ENCODE results near the gene TMEM158.

TMEM158 gene

GRCh38 chr3:45188719-45189659 is 37.1 kb downstream of the TMEM158 start:
- no peak overlapping the region for H2AFZ ChIP-seq (ENCODE audit: low read depth, low read length)
- no peak overlapping the region for H3K4ac ChIP-seq (ENCODE audit: low read depth in 1 of 2, low read length in 2 of 2)
- no peak overlapping the region for H3K9ac ChIP-seq (ENCODE audit: low read length)
- no peak overlapping the region for H3K18ac ChIP-seq (ENCODE audit: low read depth in 1 of 2, low read length in 2 of 2)
- H3K14ac ChIP-seq (ENCODE audit: low read length in 2 of 2) = no peak overlapping the region
- no peak overlapping the region for H3K23ac ChIP-seq (ENCODE audit: low read length in 2 of 2)
- H3K27me3 ChIP-seq (ENCODE audit: control insufficient read depth in 1 of 2, insufficient read depth in 1 of 2, low read length in 2 of 2) = no peaks in the 10 kb centered on the region
- H3K9me3 ChIP-seq (ENCODE audit: control insufficient read depth, low read length) = no peaks in the 10 kb centered on the region
- no peak overlapping the region for H2BK5ac ChIP-seq (ENCODE audit: low read depth, low read length, poor library complexity, severe bottlenecking)
- no peak overlapping the region for H3K27ac ChIP-seq (ENCODE audit: low read length, poor library complexity, severe bottlenecking)
- H3K4me2 ChIP-seq (ENCODE audit: low read length, poor library complexity, severe bottlenecking) = no peak overlapping the region
- H3K4me3 ChIP-seq (ENCODE audit: insufficient read depth in 1 of 2, low read depth in 1 of 2, low read length in 2 of 2) = no peak overlapping the region
- WGBS = 92% methylated on average over 8 of the region's 8 CpGs
- no peaks in the 10 kb centered on the region for H3K36me3 ChIP-seq (ENCODE audit: control insufficient read depth in 1 of 2, insufficient read depth in 2 of 2, low read depth in 1 of 2, low read length in 2 of 2)
- no peak overlapping the region for H4K91ac ChIP-seq (ENCODE audit: low read length)
- no peak overlapping the region for H2BK12ac ChIP-seq (ENCODE audit: low read length in 2 of 2)
- H3K79me1 ChIP-seq (replicated peaks; ENCODE audit: low read length, poor library complexity, severe bottlenecking) = no peaks in the 10 kb centered on the region
- peak; percentile 19 for DNase-seq
- no peaks in the 10 kb centered on the region for H3K4me1 ChIP-seq (ENCODE audit: control insufficient read depth, insufficient read depth, low read depth, low read length)
- no peak overlapping the region for H4K8ac ChIP-seq (ENCODE audit: low read length)
- H2BK120ac ChIP-seq (ENCODE audit: low read depth, low read length) = no peak overlapping the region
- H2AK5ac ChIP-seq (ENCODE audit: low read length, severe bottlenecking) = no peak overlapping the region
- no peak overlapping the region for H2BK15ac ChIP-seq (ENCODE audit: low read depth, poor library complexity, severe bottlenecking)

- H3K14ac ChIP-seq (ENCODE audit: low read length in 2 of 2) = no peak overlapping the region
- H3K27me3 ChIP-seq (ENCODE audit: control insufficient read depth in 1 of 2, insufficient read depth in 1 of 2, low read length in 2 of 2) = no peaks in the 10 kb centered on the region
- no peak overlapping the region for H2AK5ac ChIP-seq (ENCODE audit: low read length, severe bottlenecking)
- no peak overlapping the region for H2BK120ac ChIP-seq (ENCODE audit: low read depth, low read length)
- no peak overlapping the region for H2BK15ac ChIP-seq (ENCODE audit: low read depth, poor library complexity, severe bottlenecking)
- no peaks in the 10 kb centered on the region for H3K9me3 ChIP-seq (ENCODE audit: control insufficient read depth, low read length)
- H4K91ac ChIP-seq (ENCODE audit: low read length) = no peak overlapping the region
- H2AFZ ChIP-seq (ENCODE audit: low read depth, low read length) = no peak overlapping the region
- peak overlapping the region in 1 of 2 experiments; percentile 82 for H2BK12ac ChIP-seq (ENCODE audit: low read length in 2 of 2)
- H3K23ac ChIP-seq (ENCODE audit: low read length in 2 of 2) = no peak overlapping the region
- no peak overlapping the region for H3K18ac ChIP-seq (ENCODE audit: low read depth in 1 of 2, low read length in 2 of 2)
- DNase-seq = no peak
- H3K9ac ChIP-seq (ENCODE audit: low read length) = no peak overlapping the region
- H3K27ac ChIP-seq (ENCODE audit: low read length, poor library complexity, severe bottlenecking) = no peak overlapping the region
- no peaks in the 10 kb centered on the region for H3K79me1 ChIP-seq (replicated peaks; ENCODE audit: low read length, poor library complexity, severe bottlenecking)
- H2BK5ac ChIP-seq (ENCODE audit: low read depth, low read length, poor library complexity, severe bottlenecking) = no peak overlapping the region
- peaks cover 11% of the 10 kb centered on the region for H3K4me1 ChIP-seq (ENCODE audit: control insufficient read depth, insufficient read depth, low read depth, low read length)
- no peak overlapping the region for H3K4ac ChIP-seq (ENCODE audit: low read depth in 1 of 2, low read length in 2 of 2)
- H3K4me2 ChIP-seq (ENCODE audit: low read length, poor library complexity, severe bottlenecking) = no peak overlapping the region
- H3K36me3 ChIP-seq (ENCODE audit: control insufficient read depth in 1 of 2, insufficient read depth in 2 of 2, low read depth in 1 of 2, low read length in 2 of 2) = no peaks in the 10 kb centered on the region
- 87% methylated on average over 3 of the region's 3 CpGs for WGBS
- H3K4me3 ChIP-seq (ENCODE audit: insufficient read depth in 1 of 2, low read depth in 1 of 2, low read length in 2 of 2) = no peak overlapping the region
- H4K8ac ChIP-seq (ENCODE audit: low read length) = peak overlapping the region; percentile 12
Measured at GRCh38 chr3:45187694-45188141, 38.4 kb downstream of the TMEM158 start.

- Histone ChIP-seq H4K91ac (ENCODE audit: low read length) (peak overlapping the region; percentile 44), H2AK5ac (ENCODE audit: low read length, severe bottlenecking) (no peak overlapping the region), H3K4me2 (ENCODE audit: low read length, poor library complexity, severe bottlenecking) (no peak overlapping the region), H3K9ac (ENCODE audit: low read length) (no peak overlapping the region), H3K27me3 (ENCODE audit: control insufficient read depth in 1 of 2, insufficient read depth in 1 of 2, low read length in 2 of 2) (no peaks in the 10 kb centered on the region), H3K4ac (ENCODE audit: low read depth in 1 of 2, low read length in 2 of 2) (no peak overlapping the region), H3K9me3 (ENCODE audit: control insufficient read depth, low read length) (no peaks in the 10 kb centered on the region), H2BK12ac (ENCODE audit: low read length in 2 of 2) (peak overlapping the region in 1 of 2 experiments; percentile 14), H3K4me1 (ENCODE audit: control insufficient read depth, insufficient read depth, low read depth, low read length) (peaks cover 12% of the 10 kb centered on the region), H3K36me3 (ENCODE audit: control insufficient read depth in 1 of 2, insufficient read depth in 2 of 2, low read depth in 1 of 2, low read length in 2 of 2) (no peaks in the 10 kb centered on the region), H2BK120ac (ENCODE audit: low read depth, low read length) (no peak overlapping the region), H3K18ac (ENCODE audit: low read depth in 1 of 2, low read length in 2 of 2) (no peak overlapping the region), H2BK5ac (ENCODE audit: low read depth, low read length, poor library complexity, severe bottlenecking) (no peak overlapping the region), H3K23ac (ENCODE audit: low read length in 2 of 2) (no peak overlapping the region), H4K8ac (ENCODE audit: low read length) (no peak overlapping the region), H2BK15ac (ENCODE audit: low read depth, poor library complexity, severe bottlenecking) (peak overlapping the region; percentile 26), H2AFZ (ENCODE audit: low read depth, low read length) (no peak overlapping the region), H3K4me3 (ENCODE audit: insufficient read depth in 1 of 2, low read depth in 1 of 2, low read length in 2 of 2) (no peak overlapping the region), H3K79me1 (replicated peaks; ENCODE audit: low read length, poor library complexity, severe bottlenecking) (no peaks in the 10 kb centered on the region), H3K14ac (ENCODE audit: low read length in 2 of 2) (peak overlapping the region in 1 of 2 experiments; percentile 53), H3K27ac (ENCODE audit: low read length, poor library complexity, severe bottlenecking) (no peak overlapping the region)
- WGBS = 98% methylated on average over 5 of the region's 6 CpGs
- DNase-seq = no peak
Measured at GRCh38 chr3:45186871-45187270, 39.2 kb downstream of the TMEM158 start.

GRCh38 chr3:45185461-45185860 is 40.6 kb downstream of the TMEM158 start:
- WGBS = 97% methylated on average over 5 of the region's 5 CpGs
- H2AFZ ChIP-seq (ENCODE audit: low read depth, low read length) = no peak overlapping the region
- no peaks in the 10 kb centered on the region for H3K27me3 ChIP-seq (ENCODE audit: control insufficient read depth in 1 of 2, insufficient read depth in 1 of 2, low read length in 2 of 2)
- H3K27ac ChIP-seq (ENCODE audit: low read length, poor library complexity, severe bottlenecking) = no peak overlapping the region
- H3K36me3 ChIP-seq (ENCODE audit: control insufficient read depth in 1 of 2, insufficient read depth in 2 of 2, low read depth in 1 of 2, low read length in 2 of 2) = no peaks in the 10 kb centered on the region
- H3K4me2 ChIP-seq (ENCODE audit: low read length, poor library complexity, severe bottlenecking) = no peak overlapping the region
- peak overlapping the region; percentile 19 for H4K8ac ChIP-seq (ENCODE audit: low read length)
- H3K9ac ChIP-seq (ENCODE audit: low read length) = no peak overlapping the region
- H2BK5ac ChIP-seq (ENCODE audit: low read depth, low read length, poor library complexity, severe bottlenecking) = no peak overlapping the region
- no peaks in the 10 kb centered on the region for H3K79me1 ChIP-seq (replicated peaks; ENCODE audit: low read length, poor library complexity, severe bottlenecking)
- peaks cover 17% of the 10 kb centered on the region for H3K4me1 ChIP-seq (ENCODE audit: control insufficient read depth, insufficient read depth, low read depth, low read length)
- no peak for DNase-seq
- peak overlapping the region in 1 of 2 experiments; percentile 81 for H2BK12ac ChIP-seq (ENCODE audit: low read length in 2 of 2)
- peak overlapping the region in 1 of 2 experiments; percentile 76 for H3K14ac ChIP-seq (ENCODE audit: low read length in 2 of 2)
- H3K23ac ChIP-seq (ENCODE audit: low read length in 2 of 2) = no peak overlapping the region
- H2AK5ac ChIP-seq (ENCODE audit: low read length, severe bottlenecking) = peak overlapping the region; percentile 53
- H3K18ac ChIP-seq (ENCODE audit: low read depth in 1 of 2, low read length in 2 of 2) = peak overlapping the region; percentile 45 to 77
- H3K4ac ChIP-seq (ENCODE audit: low read depth in 1 of 2, low read length in 2 of 2) = no peak overlapping the region
- peak overlapping the region; percentile 7 for H2BK15ac ChIP-seq (ENCODE audit: low read depth, poor library complexity, severe bottlenecking)
- H3K9me3 ChIP-seq (ENCODE audit: control insufficient read depth, low read length) = no peaks in the 10 kb centered on the region
- no peak overlapping the region for H2BK120ac ChIP-seq (ENCODE audit: low read depth, low read length)
- H4K91ac ChIP-seq (ENCODE audit: low read length) = peak overlapping the region; percentile 85
- no peak overlapping the region for H3K4me3 ChIP-seq (ENCODE audit: insufficient read depth in 1 of 2, low read depth in 1 of 2, low read length in 2 of 2)
